ENCODE results near the gene ZG16.
"Not testable (repeated sequence)": the region's sequence is repeated elsewhere in the genome, so short reads cannot be mapped to it uniquely, and the experiment has no call there.

Gene ZG16, protein sequence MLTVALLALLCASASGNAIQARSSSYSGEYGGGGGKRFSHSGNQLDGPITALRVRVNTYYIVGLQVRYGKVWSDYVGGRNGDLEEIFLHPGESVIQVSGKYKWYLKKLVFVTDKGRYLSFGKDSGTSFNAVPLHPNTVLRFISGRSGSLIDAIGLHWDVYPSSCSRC

DNA sequence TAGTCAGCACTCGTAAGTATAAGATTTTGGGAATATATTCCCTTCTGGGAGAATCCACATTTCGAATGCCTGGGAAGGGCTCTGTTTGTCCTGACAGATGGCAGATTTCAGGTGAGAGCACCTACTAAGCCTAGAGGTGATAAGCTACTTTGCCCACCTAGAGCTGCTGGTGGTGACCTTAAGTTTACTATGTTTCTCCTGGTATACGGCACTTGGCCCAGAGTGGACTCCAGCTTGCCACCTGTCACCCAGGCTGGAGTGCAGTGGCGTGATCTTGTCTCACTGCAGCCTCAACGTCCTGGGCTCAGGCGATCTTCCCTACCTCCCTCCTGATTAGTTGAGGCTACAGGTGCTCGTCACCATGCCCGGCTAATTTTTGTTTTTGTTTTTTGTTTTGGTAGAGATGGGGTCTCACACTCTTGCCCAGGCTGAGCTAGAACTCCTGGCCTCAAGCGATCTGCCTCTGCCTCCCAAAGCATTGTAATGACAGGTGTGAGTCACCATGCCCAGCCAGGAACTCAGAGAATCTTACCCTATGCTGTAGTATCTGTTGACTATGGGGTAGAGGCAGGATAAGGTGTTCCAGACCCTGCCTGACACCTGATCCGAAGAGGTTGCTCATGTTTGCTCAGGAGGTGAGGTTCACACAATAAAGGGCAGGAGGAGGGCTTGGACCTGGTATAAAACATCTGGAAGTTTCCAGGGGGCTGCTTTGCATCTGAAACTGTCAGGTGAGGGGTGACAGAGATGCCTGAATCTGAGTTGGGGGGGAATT lies at the start of gene ZG16:
Gene ZG16, plus strand, starts transcription at position 681 of the 775 bp plus-strand sequence. CDS start 1,011 bp downstream, outside the sequence.
- DNase-seq (ENCODE audit: low read depth): no peak

DNA sequence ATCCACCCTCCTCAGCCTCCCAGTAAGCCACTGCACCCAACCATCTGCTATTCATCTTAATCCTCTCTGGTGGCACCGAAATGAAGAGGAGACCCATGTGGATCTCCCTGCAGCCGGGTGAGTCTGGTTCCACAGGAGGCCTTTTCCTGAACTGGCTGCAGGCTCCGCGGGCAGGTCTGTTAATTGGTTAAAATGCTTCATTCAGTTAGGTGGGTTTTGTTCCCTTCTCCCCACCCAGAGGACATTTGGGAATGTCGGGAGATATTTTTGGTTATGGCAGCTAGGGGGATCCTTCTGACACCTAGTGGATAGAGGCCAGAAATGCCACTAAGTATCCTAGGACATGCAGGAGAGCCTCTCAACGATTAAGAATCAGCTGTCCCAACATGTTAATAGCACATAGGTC lies 48.9 kb upstream of the ZG16 start:
- peak; percentile 72 for DNase-seq (ENCODE audit: low read depth)

DNA sequence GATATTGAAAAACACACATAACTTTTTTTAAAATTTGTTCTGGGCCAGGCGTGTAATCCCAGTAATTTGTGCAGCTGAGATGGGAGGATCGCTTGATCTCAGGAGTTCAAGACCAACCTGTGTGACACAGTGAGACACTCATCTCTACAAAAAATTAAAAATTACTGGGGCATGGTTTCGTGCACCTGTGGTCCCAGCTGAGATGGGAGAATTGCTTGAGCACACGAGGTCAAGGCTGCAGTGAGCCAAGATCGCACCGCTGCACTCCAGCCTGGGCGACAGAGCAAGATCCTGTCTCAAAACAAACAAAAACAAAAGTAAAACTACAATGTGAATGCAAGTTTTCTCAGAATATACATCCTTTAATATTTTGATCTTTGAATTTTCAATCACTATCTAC lies 47.4 kb upstream of the ZG16 start:
- no peak for DNase-seq (ENCODE audit: low read depth)

DNA sequence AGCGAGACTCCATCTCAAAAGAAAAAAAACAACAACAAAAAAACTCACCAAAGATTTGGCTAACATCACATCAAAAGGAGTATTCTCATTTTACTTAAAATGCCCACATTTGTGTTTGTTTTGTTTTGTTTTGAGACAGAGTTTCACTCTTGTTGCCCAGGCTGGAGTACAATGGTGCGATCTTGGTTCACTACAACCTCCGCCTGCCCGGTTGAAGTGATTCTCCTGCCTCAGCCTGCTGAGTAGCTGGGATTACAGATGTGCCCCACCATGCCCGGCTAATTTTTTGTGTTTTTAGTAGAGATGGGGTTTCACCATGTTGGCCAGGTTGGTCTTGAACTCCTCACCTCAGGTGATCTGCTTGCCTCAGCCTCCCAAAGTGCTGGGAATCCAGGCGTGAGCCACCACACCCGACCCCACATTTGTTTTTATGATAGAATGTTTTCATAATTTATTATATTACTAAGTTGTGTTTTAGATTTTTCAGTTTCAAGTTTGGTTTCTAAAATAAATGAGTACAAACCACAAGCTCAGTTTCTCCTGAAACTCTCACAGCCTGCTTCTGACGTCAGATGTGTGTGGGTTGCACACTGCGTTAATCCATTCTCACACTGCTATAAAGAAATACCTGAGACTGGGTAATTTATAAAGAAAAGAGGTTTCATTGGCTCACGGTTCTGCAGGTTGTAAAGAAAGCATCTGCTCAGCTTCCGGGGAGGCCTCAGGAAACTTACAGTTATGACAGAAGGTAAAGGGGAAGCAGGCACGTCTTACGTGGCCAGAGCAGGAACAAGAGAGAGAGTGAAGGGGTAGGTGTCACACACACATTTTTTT lies 46.1 kb upstream of the ZG16 start:
- not testable (repeated sequence) for DNase-seq (ENCODE audit: low read depth)

DNA sequence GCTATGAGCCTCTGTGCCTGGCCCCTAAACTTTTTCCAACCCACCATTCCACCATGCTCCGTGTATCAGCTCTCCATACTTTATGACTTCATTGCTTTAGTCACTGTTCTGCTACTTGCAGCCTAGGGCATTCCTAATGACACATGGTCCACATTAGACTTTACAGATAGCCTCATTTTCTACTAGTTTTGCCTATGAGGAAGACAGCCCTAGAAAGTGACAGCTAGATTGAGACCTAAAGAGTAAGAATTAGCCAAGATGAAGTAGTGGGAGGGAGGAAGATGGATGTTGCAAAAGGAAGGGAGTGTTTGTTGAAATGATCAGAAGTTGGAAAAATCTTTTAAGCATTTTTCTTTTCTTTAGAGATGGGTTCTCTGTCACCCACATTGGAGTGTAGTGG lies 43.3 kb upstream of the ZG16 start:
- DNase-seq (ENCODE audit: low read depth): peak; percentile 26

DNA sequence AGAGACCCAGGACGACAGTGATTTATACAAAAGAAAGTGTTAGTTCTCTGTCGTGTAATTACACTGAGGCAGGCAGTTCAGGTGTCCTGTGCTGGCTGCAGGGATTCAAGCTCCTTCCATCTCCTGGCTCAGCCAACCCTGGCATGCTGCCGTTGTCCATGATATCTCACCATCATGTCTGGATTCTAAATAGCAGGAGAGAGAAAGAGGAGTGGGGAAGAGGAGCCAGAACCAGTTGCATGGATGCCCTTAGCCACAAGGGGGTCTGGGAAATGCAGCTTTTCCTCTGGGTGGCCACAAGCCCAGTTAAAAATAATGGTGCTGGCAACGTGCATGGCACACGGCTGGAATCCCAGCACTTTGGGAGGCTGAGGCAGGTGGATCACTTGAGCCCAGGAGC lies 41.9 kb upstream of the ZG16 start:
- DNase-seq (ENCODE audit: low read depth): no peak

DNA sequence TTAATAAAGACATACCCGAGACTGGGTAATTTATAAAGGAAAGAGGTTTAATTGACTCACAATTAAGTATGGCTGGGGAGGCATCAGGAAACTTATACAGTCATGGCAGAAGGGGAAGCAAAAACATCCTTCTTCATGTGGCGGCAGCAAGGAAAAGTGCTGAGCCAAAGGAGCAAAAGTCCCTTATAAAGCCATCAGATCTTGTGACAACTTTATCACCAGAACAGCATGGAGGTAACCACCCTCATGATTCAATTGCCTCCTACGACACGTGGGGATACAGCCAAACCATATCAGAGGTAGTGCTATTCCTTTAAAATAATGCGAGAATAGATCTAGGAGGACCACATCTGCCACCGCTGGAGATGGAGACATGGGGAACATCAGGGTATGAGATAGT lies 41.3 kb upstream of the ZG16 start:
- DNase-seq (ENCODE audit: low read depth): no peak

DNA sequence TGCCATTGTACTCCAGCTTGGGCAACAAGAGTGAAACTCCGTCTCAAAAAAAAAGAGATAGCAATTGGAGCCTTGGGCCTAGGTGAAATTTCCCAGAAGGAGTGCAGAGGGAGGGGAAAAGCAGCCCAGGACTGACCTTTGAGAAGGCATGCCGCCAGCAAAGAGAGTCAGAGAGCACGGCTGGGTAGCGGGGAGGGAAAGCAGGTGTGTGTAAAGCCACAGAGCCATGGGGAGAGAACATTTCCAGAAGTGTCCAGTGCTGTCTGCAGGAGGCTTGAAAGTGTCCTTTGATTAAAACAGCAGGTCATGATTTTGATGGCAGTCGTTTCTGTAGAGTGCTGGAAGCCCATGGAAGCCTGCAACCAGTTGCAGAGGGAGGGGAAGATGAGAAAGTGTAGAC lies 40.3 kb upstream of the ZG16 start:
- no peak for DNase-seq (ENCODE audit: low read depth)

DNA sequence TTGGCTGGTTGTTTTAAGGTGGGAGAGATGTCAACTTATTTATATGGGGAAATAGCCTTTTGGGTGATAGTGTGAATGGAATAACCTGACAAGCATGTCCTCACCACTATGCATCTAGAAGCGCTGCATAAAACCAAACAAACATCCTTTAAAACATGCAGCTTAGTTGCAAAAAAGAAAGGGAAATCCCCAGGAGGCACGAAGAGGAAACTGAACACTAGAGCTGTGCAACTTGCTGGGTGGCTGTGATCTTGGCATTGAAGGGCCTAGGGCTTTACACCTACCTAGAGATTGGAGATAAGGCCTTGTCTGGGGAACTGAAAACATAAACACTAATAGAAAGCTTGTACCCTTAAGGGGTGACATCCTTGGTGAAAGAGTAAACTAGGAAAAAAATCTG lies 39.5 kb upstream of the ZG16 start:
- no peak for DNase-seq (ENCODE audit: low read depth)

DNA sequence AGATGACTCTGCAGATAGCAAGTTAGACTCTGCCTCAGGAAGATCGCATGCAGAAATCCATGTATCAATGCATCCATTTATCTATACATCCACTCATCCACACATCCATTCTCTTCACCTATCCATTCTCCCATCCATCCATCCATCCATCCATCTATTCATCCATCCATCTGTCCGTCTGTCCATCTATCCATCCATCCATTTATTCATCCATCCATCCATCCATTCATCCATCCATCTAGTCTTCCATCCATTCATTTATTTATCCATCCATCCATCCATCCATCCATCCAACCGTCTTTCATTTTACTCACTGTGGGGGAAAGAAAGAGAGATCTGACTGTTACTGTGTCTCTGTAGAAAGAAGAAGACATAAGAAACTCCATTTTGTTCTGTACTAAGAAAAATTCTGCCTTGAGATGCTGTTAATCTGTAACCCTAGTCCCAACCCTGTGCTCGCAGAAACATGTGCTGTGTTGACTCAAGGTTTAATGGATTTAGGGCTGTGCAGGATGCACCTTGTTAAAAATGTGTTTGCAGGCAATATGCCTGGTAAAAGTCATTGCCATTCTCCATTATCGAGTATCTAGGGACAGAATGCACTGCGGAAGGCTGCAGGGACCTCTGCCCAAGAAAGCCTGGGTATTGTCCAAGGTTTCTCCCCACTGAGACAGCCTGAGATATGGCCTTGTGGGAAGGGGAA lies 38.0 kb upstream of the ZG16 start:
- DNase-seq (ENCODE audit: low read depth): not testable (repeated sequence)

DNA sequence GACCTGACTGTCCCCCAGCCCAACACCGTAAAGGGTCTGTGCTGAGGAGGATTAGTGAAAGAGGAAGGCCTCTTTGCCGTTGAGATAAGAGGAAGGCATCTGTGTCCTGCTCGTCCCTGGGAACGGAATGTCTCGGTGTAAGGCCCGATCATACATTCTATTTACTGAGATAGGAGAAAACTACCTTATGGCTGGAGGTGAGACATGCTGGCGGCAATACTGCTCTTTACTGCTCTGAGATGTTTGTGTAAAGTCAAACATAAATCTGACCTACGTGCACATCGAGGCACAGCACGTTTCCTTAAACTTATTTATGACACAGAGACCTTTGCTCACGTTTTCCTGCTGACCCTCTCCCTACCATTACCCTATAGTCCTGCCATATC lies 37.4 kb upstream of the ZG16 start:
- not testable (repeated sequence) for DNase-seq (ENCODE audit: low read depth)

DNA sequence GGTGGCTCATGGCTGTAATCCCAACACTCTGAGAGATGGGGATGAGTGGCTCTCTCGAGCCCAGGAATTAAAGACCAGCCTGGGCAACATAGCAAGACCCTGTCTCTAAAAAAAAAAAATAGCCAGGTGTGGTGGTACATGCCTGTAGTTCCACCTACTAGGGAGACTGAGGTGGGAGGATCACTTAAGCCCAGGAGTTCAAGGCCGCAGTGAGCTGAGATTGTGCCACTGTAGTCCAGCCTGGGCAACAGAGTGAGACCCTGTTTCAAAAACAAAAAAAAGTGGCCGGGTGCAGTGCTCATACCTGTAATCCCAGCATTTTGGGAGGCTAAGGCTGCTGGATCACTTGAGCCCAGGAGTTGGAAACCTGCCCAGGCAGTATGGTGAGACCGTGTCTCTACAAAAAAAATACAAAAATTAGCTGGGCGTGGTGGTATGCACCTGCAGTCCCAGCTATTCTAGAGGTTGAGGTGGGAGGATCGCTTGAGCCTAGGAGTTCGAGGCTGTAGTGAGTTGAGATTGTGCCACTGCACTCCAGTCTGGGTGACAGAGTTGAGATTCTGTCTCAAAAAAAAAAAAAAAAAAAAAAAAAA lies 35.3 kb upstream of the ZG16 start:
- no peak for DNase-seq (ENCODE audit: low read depth)

DNA sequence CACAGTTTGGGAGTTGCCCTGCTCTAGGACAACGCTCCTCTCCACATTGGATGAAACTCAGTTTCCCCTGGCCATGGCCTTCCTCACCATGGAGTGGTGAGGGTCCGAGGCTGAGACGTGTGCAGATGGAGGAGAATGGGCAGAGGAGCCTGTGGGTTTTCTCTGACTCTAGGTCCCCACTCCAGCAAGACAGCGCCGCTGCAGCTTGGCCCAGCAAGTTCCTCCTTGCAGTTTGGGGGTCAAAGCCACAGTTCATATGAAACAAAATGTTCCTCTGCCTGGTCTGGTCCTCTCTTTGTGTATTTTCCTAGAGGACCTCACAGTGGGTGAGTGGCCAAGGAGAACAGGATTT lies 34.6 kb upstream of the ZG16 start:
- no peak for DNase-seq (ENCODE audit: low read depth)

DNA sequence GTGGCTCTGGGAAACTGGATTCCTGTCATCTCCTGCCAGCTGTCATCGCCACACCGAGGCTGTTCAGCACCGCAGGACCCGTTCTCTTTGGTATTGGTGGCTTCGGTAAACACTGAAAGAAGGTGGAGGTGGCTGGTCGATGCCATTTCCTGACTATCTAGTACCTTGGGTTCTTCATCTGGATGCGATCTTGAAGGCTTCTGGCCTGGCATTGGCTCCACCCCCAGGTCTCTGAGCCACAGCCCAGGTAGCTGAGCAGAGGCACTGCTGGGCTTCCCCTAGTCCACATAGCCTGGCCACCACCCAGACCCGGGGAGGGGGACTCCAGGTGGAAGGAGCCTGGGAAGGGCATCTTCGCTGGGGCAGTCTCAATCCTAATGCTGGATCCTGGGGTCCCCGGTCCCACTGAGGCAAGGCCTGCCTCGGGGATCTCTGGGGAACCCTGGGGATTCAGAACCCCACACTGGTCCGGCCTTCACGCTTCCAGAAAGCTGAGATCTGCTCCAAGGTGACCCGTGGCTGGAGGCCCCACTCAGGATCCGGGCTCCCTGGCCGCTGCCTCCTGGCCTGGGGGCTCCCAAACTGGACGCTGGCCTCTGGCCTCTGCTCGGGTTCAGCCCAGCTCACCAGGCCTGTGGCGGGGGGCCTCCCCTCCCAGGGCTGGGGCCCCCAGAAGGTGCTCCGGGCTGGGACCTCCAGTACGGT lies 34.1 kb upstream of the ZG16 start:
- no peak for DNase-seq (ENCODE audit: low read depth)

DNA sequence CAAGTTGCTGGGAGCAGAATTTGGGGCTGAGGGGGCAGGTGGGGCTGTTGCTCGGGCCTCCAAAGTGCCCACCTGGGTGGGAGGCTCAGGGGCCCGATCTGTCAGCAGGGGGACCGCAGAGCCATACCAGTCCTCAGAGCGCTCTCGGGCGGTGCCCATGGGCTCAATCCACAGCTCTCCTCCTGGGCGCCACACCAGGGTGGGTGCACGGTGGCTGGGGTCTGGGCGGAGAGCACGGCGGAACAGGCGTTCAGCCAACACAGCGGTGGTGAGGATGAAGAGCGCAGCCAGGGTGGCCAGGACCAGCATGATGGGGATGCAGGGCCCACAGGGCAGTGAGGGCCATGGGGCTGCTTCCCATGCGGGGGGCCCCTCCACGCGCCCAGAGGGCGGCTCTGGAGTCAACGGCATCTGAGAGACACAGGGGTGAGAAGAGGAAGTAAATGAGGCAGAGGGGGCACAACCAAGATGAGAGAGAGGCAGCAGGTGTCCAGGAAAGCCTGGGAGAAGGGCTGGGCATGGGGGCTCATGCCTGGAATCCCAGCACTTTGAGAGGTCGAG lies 33.4 kb upstream of the ZG16 start:
- no peak for DNase-seq (ENCODE audit: low read depth)

DNA sequence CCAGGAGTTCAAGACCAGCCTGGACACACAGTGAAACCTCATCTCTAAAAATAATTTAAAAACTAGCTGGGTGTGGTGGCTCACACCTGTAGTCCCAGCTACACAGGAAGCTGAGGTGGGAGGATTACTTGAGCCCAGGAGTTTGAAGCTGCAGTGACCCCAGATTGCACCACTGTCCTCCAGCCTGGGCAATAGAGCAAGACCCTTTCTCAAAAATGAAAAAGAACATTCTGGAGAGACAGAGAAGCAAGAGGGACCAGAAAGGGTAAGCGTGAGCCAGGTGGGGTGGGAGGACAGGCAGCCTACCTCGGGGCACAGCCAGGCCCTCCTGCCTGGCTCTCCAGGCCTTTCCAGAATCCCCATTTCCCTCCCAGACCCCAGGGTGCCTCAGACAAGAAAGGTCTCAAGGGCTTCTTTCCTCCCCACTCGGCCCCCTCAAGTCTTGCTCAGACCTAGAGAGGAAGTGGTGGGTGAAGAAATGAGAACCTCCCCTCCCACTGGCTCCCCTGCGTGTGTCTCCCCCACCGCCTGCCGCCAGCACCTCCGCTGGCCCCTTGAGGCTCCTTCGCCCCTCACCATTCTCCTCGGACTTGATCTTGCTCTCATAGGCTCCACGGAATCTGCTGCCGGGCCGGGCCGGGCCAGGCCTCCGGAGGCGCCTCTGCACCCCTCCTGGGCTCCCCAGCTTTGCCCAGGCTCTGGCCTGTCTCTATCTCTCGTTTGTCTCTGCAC lies 32.8 kb upstream of the ZG16 start:
- no peak for DNase-seq (ENCODE audit: low read depth)

DNA sequence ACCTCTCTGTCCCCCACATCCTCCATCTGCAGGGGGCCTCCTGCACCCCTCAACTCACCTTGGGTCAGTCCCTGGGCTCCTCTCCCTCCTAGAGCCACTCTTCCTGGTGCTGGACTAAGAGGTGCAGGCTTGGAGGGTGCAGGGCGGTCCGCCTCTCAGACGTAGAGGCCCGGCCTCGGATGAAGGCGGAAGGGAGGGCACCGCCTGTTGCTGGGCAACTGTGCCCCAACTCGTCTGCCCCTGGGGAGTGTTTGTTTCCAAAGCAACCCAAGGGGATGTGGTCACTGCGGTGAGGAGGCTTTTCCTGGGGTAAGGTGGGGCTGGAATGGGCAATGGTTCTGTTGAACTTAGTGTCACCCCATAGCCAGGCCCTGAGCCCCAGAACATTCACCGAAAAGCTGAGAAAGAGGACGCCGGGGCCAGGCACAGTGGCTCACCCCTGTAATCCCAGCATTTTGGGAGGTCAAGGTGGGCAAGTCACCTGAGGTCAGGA lies 32.2 kb upstream of the ZG16 start, which contains the start of gene C16orf54:
Gene C16orf54, minus strand, starts transcription at position 138 of the 493 bp plus-strand sequence. CDS start 1,039 bp downstream, outside the sequence.
- no peak for DNase-seq (ENCODE audit: low read depth)

DNA sequence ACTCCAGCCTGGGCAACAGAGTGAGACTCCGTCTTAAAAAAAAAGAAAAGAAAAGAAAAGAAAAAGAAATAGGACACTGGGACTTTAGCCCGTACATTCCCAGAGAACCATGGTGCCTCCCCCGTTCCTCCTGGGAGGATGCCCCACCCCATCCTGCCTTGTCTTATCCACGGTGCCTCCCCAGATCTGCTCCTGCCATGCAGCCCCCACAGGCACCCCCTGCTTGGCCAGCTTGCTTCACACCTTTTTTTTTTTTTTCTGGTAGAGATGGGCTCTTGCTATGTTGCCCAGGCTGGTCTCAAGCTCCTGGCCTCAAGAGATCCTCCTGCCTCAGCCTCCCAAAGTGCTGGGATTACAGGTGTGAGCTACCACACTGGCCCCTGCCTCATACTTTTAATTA lies 31.5 kb upstream of the ZG16 start:
- DNase-seq (ENCODE audit: low read depth): not testable (repeated sequence)

DNA sequence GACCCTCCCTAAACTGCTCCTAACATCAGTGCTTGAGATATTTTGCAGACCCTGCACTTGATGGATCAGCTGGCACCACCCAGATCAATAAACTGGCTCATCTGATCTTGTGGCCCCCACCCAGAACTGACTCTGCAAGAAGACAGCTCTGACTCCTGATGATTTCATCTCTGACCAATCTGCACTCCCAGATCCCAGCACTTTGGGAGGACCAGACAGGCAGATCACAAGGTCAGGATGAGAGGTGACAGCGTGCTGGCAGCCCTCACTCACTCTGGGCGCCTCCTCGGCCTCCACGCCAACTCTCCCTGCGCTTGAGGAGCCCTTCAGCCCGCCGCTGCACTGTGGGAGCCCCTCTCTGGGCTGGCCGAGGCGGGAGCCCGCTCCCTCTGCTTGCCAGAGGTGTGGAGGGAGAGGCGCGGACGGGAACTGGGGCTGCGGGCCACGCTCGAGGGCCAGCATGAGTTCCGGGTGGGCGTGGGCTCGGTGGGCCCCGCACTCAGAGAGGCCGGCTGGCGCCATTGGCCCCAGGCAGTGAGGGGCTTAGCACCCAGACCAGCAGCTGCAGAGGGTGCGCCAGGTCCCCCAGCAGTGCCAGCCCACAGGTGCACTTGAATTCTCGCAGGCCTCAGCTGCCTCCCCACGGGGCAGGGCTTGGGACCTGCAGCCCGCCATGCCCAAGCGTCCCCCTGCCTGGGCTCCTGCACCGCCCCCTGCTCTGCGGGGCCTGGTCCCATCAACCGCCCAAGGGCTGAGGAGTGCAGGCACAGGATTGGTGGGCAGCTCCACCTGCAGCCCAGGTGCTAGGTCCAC lies 29.9 kb upstream of the ZG16 start:
- DNase-seq (ENCODE audit: low read depth): no peak
